CD4-positive, alpha-beta T cell treated with Interleukin-12 subunit alpha and Interleukin-12 subunit beta, for 1 hour (primary cell): ENCODE measurements around the gene ATP8B4.
"Not testable (repeated sequence)": the region's sequence is repeated elsewhere in the genome, so short reads cannot be mapped to it uniquely, and the experiment has no call there.

Experiments
- DNase-seq: peaks from one replicate; pipeline ENCODE4 v3.0.0-alpha.2; 2020

ATP8B4 gene

GRCh38 chr15:50107591-50108408 lies 11.2 kb downstream of the ATP8B4 start:
- peak; percentile 16 for DNase-seq

- DNase-seq: no peak
Measured at GRCh38 chr15:50107157-50107556, 11.9 kb downstream of the ATP8B4 start.

GRCh38 chr15:50106457-50106856 lies 12.6 kb downstream of the ATP8B4 start:
- DNase-seq: no peak

- DNase-seq: no peak
Measured at GRCh38 chr15:50100486-50100885, 18.5 kb downstream of the ATP8B4 start.

DNA sequence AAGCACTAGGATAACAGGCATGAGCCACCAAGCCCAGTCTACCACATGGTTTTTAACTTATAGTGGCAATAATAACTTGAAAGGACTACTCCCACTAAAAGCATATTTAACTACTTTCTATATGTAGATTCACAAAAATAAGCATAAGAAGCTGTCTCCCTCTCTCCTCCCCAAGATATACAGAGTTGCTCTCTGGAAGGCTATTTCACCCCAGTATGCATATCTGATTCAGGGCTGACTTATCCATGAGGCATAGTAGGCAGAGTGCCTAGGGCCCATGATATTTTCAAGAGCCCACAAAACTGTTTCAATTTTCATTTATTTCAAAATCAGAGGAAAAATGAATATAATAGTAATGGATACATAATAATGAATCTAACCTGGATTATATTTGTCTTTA lies 20.5 kb downstream of the ATP8B4 start:
- DNase-seq: no peak

DNA sequence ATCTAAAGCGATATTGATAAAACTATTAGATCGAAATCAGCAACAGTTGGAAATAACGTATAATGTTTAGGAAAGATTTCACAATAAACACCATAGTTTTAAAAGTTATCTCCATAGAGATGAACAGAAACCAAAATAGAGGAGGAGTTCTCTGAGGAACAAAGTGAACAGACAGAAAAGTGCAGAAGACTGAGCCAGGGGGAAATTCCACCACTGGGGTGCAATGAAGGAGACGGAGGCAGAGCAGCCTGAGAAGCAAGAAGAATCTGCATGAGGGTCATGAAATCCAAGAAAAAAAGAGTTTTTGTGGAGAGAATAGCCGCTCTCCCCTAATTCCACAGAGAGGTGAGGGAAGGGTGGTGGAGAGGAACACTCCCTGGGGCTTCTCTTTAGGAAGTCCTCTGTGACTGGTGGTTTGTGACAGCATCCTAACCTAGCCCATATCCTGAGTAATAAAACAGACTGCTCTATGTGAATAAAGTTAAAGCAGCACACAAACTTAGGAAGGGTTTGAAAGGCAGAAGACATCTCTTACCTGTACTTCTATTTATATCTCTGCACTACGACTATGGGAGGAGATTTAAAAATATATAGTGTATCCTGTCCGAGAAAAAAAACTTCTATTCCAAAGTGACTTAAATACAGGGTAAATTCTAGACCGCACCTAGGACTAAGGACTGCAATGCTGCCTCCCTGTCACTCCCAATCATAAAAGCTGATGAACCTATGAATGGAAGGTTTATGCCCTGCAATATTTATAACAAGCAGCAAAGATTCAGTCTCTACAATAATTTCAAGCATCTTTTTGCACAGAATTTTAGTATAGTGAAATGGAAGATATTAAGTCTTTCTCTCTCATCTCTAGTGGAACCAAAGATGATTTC lies 22.9 kb downstream of the ATP8B4 start:
- DNase-seq: no peak

DNA sequence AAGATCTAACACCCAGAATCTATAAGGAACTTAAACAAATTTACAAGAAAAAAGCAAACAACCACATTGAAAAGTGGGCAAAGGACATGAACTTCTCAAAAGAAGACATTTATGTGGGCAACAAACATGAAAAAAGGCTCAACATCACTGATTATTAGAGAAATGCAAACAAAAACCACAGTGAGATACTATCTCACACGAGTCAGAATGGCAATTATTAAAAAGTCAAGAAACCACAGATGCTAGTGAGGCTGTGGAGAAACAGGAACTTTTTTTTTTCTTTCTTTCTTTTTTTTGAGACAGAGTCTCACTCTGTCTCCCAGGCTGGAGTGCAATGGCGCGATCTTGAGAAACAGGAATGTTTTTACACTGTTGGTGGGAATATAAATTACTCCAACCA lies 29.6 kb downstream of the ATP8B4 start:
- DNase-seq: not testable (repeated sequence)

DNA sequence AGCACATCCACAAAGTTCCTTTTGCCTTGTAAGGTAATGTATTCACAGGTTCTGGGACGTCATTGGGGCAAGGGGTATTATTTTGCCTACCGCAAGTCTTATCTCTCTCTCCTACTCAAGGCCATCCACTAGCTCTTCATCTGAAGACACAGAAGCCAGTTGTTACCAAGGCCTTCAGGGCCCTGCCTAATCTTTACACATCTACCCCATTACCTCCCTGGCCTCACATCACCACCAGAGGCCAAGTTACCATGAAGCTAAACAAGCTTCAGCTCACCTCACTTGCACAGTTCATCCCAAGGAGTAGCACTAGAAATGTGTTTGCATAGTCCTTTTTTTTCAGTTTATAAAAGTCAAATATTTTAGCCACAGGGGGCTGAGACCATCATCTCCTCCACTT lies 34.1 kb downstream of the ATP8B4 start:
- DNase-seq: no peak

DNA sequence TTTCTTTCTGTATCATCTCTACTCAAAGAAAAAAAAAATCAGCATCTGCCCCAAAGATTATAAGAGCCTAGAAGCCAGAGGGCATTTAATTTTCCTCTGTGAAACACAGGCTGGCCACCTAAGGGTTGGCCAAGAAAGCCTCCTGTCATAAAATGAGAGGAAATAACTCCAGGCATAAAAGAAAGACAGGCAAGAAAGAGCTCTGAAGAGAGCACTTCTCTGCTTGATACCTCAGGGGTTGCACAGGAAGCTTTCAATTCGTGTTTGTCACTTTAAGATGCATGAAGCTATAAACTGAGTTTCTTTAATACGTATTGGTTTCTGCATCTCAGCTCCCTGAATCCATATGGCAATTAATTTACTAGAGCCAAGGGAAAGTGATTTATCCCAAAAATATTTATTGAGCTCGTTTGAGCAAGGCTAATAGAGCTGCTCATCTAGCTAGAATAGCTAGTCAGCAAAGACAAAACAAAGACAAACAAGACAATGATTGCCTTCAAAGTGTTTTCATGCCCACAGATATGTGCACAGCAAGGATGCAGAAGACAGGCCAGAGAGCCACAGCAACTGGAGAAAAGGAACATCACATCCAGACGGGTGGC lies 35.5 kb downstream of the ATP8B4 start:
- no peak for DNase-seq

DNA sequence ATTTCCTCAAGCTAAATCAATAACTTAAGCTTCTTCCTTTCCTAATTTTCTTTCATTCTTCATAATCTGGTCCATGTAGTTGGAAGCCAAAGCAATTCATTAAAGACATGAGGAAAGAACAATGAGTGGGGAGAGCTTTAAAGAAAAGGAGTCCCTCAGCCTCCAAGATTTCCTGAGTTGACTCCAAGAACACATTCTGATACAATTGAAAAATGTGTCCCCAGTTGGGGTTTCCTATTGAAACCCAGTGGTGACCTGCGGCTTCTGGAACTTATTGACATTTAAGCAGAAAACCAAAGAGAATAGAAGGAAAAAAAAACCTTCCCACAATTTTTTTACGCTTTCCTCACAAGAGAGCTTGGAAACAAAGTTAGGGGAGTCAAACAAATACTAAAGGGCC lies 37.0 kb downstream of the ATP8B4 start:
- no peak for DNase-seq

DNA sequence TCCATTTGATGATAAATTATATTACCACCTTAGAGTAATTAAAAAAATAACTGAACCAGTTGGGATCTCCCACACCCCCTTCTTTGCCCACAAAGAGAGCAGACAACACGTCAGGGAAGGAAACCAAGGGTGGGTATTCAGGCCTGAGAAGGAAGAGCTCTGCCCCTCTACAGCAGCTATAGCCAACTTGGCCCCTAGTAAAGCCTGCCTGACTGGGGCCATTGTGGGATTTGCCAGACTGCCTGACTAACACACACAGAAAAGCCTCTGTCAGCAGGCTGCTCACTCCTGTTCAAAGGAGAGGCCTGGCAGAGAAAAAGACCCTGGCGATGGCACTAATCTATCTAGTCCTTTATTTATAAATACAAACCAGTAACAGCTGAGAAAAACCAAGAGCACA lies 41.4 kb downstream of the ATP8B4 start:
- DNase-seq: no peak

DNA sequence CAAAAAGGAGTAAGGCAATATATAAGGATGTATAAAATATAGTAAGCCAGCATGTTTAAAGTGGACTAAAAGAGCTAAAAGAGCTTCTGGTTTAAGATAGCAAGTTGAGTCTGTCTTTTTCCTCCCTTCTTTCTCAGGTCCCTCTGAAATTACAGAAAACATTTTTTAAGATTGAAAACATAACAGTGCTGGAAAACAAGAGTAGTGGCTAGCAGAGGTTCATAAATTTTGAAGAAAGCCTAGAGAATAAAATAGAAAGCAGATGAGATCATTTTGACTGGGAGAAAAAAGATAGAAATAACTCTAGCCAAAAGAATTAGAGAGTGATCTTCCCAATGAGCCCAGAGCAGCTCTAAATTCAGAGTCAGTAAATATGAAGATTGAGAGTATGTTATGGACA lies 41.9 kb downstream of the ATP8B4 start:
- no peak for DNase-seq

DNA sequence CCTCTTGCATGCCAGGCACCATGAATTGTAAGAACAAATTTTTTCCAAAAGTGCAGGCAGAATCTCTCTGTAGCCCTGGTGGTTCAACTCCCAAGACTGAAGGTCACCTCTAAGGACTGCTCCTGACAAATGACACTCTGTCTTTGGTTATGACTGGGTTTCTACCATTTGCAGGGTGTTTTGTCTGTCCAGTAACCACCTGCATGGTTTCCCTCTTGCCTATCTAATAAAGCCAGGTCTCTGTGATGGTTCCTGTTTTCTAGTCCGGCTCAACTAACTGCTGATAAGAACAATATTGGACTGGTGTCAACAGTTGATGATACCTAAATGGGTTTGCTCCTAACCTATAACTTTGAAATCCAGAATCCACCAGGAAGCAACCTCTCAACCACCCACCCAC lies 43.7 kb downstream of the ATP8B4 start:
- DNase-seq: no peak

- no peak for DNase-seq
Measured at GRCh38 chr15:50071551-50072258, 47.3 kb downstream of the ATP8B4 start.

GRCh38 chr15:50068016-50068415 lies 51.0 kb downstream of the ATP8B4 start:
- no peak for DNase-seq

DNA sequence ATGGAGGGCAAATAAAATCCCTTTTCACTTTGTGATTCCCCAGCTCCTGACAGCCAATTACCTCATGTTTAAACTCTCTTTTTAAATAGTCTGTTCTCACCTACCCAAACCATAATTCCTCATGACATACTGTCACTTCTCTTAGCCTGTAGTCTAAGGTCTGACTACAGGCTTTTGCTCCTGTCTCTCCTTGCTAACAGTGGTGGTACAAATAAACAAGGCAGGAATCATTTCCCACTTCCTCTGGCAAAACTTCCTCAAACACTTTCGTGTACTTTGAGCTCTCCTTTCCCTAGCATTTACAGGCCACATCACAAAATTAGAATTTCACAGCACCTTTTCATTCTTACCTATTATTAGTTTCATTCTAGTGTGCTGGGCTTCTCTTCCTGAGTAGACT lies 51.8 kb downstream of the ATP8B4 start:
- DNase-seq: no peak

GRCh38 chr15:50066666-50067065 lies 52.4 kb downstream of the ATP8B4 start:
- DNase-seq: no peak

GRCh38 chr15:50066202-50066601 lies 52.8 kb downstream of the ATP8B4 start:
- DNase-seq: peak; percentile 11

- DNase-seq: no peak
Measured at GRCh38 chr15:50065279-50065678, 53.8 kb downstream of the ATP8B4 start.

- no peak for DNase-seq
Measured at GRCh38 chr15:50064673-50065072, 54.4 kb downstream of the ATP8B4 start.

DNA sequence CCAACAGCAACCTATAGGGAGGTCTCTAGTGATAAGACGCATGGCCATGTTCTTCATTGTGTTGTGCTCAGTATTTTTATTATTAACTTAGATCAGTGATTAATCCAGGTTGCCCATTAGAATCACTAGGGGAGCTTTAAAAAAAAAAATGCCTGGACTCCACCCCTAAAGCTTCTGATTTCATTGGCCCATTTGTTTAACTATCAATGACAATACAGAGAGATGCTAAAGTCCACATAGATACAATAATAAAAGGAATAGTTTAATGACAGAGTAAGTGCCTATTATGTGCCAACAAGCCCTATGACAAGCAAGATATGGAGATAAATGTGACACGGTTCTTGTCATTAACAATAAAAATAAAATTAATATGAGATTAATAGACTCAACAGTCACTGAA lies 55.8 kb downstream of the ATP8B4 start:
- no peak for DNase-seq

GRCh38 chr15:50061503-50061902 lies 57.5 kb downstream of the ATP8B4 start:
- DNase-seq: no peak

- no peak for DNase-seq
Measured at GRCh38 chr15:50059883-50060282, 59.1 kb downstream of the ATP8B4 start.
